G401 (cell line): ENCODE results near the gene CD40LG. TPM values are rescaled to one million over a fixed set of nuclear protein-coding genes. Genes with fewer than 3 reads are reported as not detected.

ENCODE experiments used
- DNase-seq: peaks from one replicate; pipeline ENCODE4 v3.0.0-alpha.2; 2015; ENCODE audit warnings: low spot score
- in situ Hi-C: cut with HindIII; loops from 2 replicates; pipeline ENCODE4 v1.10.0; 2016; ENCODE audit warnings: low sequenced_read_pairs, mixed read lengths
- total RNA-seq: library from RNA; depleted of rRNA; stranded (reverse); fragments of >200 nt; shearing (Covaris generic); gene quantifications from 2 replicates; pipeline ENCODE4 v1.2.3, GENCODE V29; 2014; rRNA removed

Gene CD40LG
- total RNA-seq, 1 experiment from 2014 or later: not detected

DNA sequence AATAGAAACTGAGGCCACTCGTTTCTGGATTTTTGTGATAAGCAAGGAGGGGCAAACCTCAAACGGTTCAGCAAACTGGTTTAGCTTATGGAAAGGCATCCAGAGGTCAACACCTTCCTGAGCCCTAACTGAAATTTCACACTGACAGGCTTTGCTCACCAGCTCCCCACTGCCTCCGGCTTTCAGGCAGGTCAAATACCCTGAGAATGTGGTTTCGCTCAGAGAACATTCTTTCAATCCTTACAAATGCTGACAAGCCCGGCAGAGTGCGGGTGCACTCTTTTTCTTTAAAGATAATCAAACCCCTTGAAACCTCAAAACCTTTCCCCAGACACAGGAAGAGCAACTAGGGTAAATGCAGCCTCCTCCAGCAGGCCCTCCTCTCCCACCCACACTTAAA, 41.5 kb downstream of the CD40LG start:
- no peak for DNase-seq
- in situ Hi-C loops: no loop called here

DNA sequence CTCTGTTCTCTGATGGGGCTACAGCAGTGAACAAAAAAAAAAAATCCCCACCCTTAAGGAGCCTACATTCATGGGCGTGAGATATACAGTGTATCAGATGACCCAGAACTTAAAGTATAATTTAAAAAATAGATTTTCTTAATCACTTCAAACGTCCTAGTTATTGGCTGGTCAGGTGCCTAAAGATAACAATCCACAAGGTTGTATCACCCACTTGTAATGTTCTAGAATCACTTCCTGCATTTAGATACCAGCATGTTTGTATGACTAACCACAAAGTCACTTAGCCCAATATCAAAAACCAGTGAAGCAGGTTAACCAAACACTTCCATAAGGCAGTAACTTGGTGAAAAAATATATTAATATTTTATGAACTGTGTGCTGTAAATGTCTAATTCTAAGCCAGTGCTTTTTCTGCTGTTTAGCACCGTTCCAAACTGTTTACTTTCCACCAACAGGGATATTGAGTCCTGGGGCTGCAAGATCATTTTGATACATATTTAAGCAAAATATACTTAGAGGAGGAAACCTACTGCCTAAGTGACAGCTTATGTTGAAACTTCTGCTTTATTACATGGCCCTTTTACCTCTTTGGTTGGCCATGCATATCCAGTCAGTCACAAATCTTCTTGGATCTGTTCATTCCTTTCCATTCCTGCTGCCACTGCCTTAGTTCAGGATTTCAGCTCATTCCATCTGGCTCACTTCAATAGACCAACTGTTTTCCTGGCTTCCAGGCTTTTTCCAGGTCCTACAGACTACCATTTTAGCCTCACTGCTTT, 43.3 kb downstream of the CD40LG start:
- in situ Hi-C loops: no loop called here
- no peak for DNase-seq

DNA sequence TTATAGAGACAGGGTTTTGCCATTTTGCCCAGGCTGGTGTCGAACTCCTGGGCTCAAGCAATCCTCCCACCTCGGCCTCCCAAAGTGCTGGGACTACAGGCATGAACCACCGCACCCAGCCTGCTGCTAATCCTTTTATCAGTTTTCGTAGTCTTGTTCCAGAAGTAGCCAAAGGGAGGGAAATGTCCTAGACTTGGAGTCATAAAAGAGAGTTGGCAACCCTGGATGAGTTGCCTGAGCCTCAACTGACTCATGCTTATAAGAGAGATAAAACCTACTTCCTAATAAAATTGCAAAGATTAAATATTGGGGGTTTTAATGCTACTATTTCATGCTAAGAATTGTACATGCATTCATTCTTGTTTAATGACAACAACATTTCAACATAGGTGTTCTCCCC, 44.3 kb downstream of the CD40LG start:
- in situ Hi-C loops: no loop called here
- no peak for DNase-seq

DNA sequence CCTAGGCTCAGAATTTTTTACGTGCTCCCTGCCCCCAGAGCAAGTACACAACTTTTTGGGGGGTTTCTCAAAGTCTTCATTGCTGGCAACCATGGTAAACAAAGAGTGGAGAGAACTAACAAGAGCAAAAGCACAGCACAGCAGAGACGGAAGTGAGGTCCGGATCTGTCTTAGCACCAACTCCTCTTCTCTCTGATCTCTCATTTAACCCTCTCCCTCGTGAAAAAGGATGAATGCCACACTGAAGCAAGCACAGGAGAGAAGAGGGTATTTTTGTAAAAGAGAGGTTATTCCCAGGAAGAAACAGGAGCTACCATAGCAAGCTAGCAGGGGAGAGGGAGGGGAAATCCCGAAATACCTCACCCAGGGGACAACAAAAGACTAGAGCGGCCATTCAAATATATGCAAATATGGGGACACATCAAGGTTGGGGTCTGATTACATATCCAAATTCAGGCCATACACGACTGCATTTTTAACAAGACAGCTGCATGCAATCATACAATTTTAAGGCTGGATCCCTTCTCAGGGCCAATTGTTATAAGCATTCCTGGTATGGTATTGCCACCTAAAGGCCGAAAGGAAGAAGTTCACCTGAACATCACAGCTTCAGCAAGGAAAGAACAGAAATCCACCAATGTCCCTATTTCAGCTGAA, 46.6 kb downstream of the CD40LG start:
- peak; percentile 33 for DNase-seq
- in situ Hi-C loops: no loop called here

DNA sequence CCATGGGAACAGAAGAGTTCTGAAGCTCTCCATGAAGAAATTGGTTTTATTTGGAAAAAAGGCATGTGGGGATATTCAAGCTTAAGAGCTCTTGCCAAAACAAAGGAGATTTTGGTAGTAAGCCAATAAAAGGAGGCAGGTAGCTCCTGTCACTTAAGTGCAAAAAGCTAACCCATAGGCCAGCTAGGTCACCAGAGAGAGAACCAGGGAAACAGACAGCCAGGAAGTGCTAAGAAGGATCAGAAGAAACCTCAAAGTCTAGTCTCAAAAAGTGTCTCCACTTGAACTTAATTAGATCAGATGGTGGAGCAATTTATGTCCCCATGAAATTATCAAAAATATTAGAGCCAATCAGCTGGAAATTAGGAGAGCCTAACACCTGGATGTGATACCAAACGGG, 49.2 kb downstream of the CD40LG start:
- in situ Hi-C loops: no loop called here
- DNase-seq: no peak

DNA sequence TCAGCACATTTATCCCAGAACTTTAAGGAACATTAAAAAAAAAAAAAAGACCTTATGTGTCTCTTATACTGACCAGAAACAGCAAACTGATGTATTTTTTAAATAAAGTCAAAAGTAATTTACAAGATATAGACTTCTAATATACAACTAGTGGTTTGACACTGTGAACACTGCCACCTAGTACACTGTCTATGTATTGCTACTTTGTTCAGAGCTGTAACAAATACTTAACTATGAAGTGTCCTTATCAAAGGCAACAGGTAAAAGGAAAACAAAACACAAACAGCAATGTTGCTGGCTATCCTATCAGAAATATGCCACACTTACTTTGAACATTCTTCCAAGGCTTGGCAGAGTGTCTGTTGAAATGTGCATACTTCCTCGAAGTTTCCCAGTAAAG, 60.4 kb downstream of the CD40LG start:
- in situ Hi-C loops: no loop called here
- DNase-seq: no peak

Other genes starting within 250 kb of the CD40LG start
- gene BRS3, start 160.2 kb upstream of the CD40LG start, total RNA-seq: not detected in 2 replicates
- 26.3 and 49.9 TPM in 2 replicates for gene HTATSF1, start 150.6 kb upstream of the CD40LG start, total RNA-seq
- not detected in 2 replicates for gene VGLL1, start 115.9 kb upstream of the CD40LG start, total RNA-seq
- gene ARHGEF6, start 132.8 kb downstream of the CD40LG start, total RNA-seq: 0.10 TPM in 1 of 2 replicates, not detected in the other
- gene RBMX, start 232.6 kb downstream of the CD40LG start, total RNA-seq: 433 and 563 TPM in 2 replicates